WTC11 (cell line): ENCODE data around the gene YDJC. TPM values are rescaled to one million over a fixed set of nuclear protein-coding genes. Genes with fewer than 3 reads are reported as not detected.

Experiments used
- ATAC-seq: fragments of 200-7000 bp; cut with Tn5 transposase; 2 replicates; pipeline ENCODE4 v1.10.0; 2021; ENCODE audit warnings: mild to moderate bottlenecking, moderate library complexity
- CTCF ChIA-PET: fragments of 300-600 bp; sonication (Branson Sonifier 250); formaldehyde crosslinking; loops from one replicate; lab custom pipeline; 2021; ENCODE audit warnings: antibody characterized with exemption; lab: Charles Lee
- POLR2A ChIA-PET: fragments of 350-600 bp; sonication (Branson Sonifier 250); formaldehyde crosslinking; loops from one replicate; lab custom pipeline; 2021; ENCODE audit warnings: antibody characterized with exemption; lab: Charles Lee
- DNase-seq: peaks from one replicate; pipeline ENCODE4 v3.0.0; 2021; ENCODE audit warnings: low spot score
- H3K27ac Mint-ChIP-seq: 2 replicates; pipeline ENCODE4 v1.8.0; 2021; ENCODE audit warnings: mixed read lengths
- H3K27me3 Mint-ChIP-seq: 2 replicates; pipeline ENCODE4 v1.8.0; 2021; ENCODE audit warnings: low read depth, mild to moderate bottlenecking, moderate library complexity, mixed read lengths
- H3K36me3 Mint-ChIP-seq: 2 replicates; pipeline ENCODE4 v1.8.0; 2021; ENCODE audit warnings: mixed read lengths
- H3K4me1 Mint-ChIP-seq: 2 replicates; pipeline ENCODE4 v1.8.0; 2022; ENCODE audit warnings: mixed read lengths
- H3K4me3 Mint-ChIP-seq: 2 replicates; pipeline ENCODE4 v1.8.0; 2021; ENCODE audit warnings: mild to moderate bottlenecking, moderate library complexity, mixed read lengths
- H3K9me3 Mint-ChIP-seq: 2 replicates; pipeline ENCODE4 v1.8.0; 2021; ENCODE audit warnings: mixed read lengths
- ATF2 ChIP-seq: sonication (generic); formaldehyde crosslinking; IDR thresholded peaks from 2 replicates; pipeline ENCODE4 v1.8.1; 2022; ENCODE audit warnings: low read depth, missing genetic modification reagents, borderline replicate concordance
- CDX4 ChIP-seq: fragments of 250-450 bp; sonication (Bioruptor Pico); IDR thresholded peaks from 2 replicates; pipeline ENCODE4 v1.9.0; 2021; ENCODE audit warnings: moderate library complexity, mild to moderate bottlenecking, inconsistent platforms, borderline replicate concordance
- FOXP1 ChIP-seq: sonication (generic); formaldehyde crosslinking; IDR thresholded peaks from 2 replicates; pipeline ENCODE4 v1.8.0; 2022; ENCODE audit warnings: missing genetic modification reagents, mild to moderate bottlenecking, moderate library complexity, borderline replicate concordance
- MYBL2 ChIP-seq: sonication (generic); formaldehyde crosslinking; IDR thresholded peaks from 2 replicates; pipeline ENCODE4 v1.8.1; 2023; ENCODE audit warnings: mild to moderate bottlenecking, moderate library complexity, missing genetic modification reagents
- NFYB ChIP-seq: sonication (generic); formaldehyde crosslinking; conservative IDR thresholded peaks from 2 replicates; pipeline ENCODE4 v1.8.0; 2022; ENCODE audit warnings: low read depth, missing genetic modification reagents
- RORB ChIP-seq: fragments of 250-450 bp; sonication (Bioruptor Pico); IDR thresholded peaks from 2 replicates; pipeline ENCODE4 v1.9.0; 2021; ENCODE audit warnings: mild to moderate bottlenecking
- SP1 ChIP-seq: sonication (generic); formaldehyde crosslinking; conservative IDR thresholded peaks from 2 replicates; pipeline ENCODE4 v1.8.1; 2022; ENCODE audit warnings: missing genetic modification reagents
- TCF7 ChIP-seq: sonication (generic); formaldehyde crosslinking; IDR thresholded peaks from 2 replicates; pipeline ENCODE4 v1.8.0; 2022; ENCODE audit warnings: mild to moderate bottlenecking, low read depth, missing genetic modification reagents, moderate library complexity
- TEAD1 ChIP-seq: sonication (generic); formaldehyde crosslinking; IDR thresholded peaks from 2 replicates; pipeline ENCODE4 v1.8.0; 2022; ENCODE audit warnings: mild to moderate bottlenecking, missing genetic modification reagents
- ZBTB21 ChIP-seq: sonication (generic); formaldehyde crosslinking; IDR thresholded peaks from 2 replicates; pipeline ENCODE4 v1.8.1; 2023; ENCODE audit warnings: mild to moderate bottlenecking, missing genetic modification reagents, borderline replicate concordance
- ZNF232 ChIP-seq: sonication (generic); formaldehyde crosslinking; IDR thresholded peaks from 2 replicates; pipeline ENCODE4 v1.8.0; 2022; ENCODE audit warnings: mild to moderate bottlenecking, missing genetic modification reagents
- ZNF423 ChIP-seq: fragments of 250-450 bp; sonication (Bioruptor Pico); IDR thresholded peaks from 2 replicates; pipeline ENCODE4 v2.1.2; 2022; ENCODE audit warnings: mild to moderate bottlenecking, moderate library complexity
- ZNF425 ChIP-seq: fragments of 250-450 bp; sonication (Bioruptor Pico); conservative IDR thresholded peaks from 2 replicates; pipeline ENCODE4 v1.9.0; 2021; ENCODE audit warnings: mild to moderate bottlenecking
- total RNA-seq: library from RNA; stranded (reverse); gene quantifications from 3 replicates; pipeline ENCODE4 v1.2.3, GENCODE V29; 2021
- TF ChIP-seq, protein P1 (sequence below): sonication (generic); formaldehyde crosslinking; IDR thresholded peaks from 2 replicates; pipeline ENCODE4 v1.8.0; 2022; ENCODE audit warnings: missing genetic modification reagents
- TF ChIP-seq, protein P2 (sequence below): sonication (generic); formaldehyde crosslinking; IDR thresholded peaks from 2 replicates; pipeline ENCODE4 v1.8.0; 2022; ENCODE audit warnings: mild to moderate bottlenecking, missing genetic modification reagents

Gene YDJC
- total RNA-seq, 1 experiment from 2014 or later: 39.8 TPM

DNA sequence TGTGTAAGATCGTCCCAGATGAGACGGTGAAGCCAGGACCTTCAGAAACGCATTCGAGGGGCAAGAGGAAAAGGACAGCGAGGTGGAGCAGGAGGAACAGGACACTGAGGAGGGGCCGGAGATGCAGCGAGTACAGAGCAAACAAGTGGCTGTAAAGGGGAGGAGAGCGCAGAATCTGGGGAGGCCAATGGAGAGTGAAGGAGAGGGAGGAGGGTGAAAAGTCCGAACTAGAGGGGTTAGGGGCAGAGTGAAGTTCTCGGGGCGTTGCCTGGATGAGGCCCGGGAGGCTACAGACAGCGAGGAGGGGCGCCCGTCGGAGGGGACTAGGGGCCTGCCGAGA, 27.2 kb upstream of the YDJC start:
- Mint-ChIP-seq H3K4me1 (peaks cover 21% of the 10 kb centered on the region), H3K27ac (peak overlapping the region; percentile 75), H3K9me3 (peaks cover 2% of the 10 kb centered on the region; the same call in 1 of the 2 replicates)
- TF ChIP-seq, protein P1, sequence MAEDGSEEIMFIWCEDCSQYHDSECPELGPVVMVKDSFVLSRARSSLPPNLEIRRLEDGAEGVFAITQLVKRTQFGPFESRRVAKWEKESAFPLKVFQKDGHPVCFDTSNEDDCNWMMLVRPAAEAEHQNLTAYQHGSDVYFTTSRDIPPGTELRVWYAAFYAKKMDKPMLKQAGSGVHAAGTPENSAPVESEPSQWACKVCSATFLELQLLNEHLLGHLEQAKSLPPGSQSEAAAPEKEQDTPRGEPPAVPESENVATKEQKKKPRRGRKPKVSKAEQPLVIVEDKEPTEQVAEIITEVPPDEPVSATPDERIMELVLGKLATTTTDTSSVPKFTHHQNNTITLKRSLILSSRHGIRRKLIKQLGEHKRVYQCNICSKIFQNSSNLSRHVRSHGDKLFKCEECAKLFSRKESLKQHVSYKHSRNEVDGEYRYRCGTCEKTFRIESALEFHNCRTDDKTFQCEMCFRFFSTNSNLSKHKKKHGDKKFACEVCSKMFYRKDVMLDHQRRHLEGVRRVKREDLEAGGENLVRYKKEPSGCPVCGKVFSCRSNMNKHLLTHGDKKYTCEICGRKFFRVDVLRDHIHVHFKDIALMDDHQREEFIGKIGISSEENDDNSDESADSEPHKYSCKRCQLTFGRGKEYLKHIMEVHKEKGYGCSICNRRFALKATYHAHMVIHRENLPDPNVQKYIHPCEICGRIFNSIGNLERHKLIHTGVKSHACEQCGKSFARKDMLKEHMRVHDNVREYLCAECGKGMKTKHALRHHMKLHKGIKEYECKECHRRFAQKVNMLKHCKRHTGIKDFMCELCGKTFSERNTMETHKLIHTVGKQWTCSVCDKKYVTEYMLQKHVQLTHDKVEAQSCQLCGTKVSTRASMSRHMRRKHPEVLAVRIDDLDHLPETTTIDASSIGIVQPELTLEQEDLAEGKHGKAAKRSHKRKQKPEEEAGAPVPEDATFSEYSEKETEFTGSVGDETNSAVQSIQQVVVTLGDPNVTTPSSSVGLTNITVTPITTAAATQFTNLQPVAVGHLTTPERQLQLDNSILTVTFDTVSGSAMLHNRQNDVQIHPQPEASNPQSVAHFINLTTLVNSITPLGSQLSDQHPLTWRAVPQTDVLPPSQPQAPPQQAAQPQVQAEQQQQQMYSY (CRISPR knock-in tag): no peak
- no peak for TF ChIP-seq ZNF425 (CRISPR knock-in tag)
- TF ChIP-seq CDX4 (CRISPR knock-in tag): no peak
- TF ChIP-seq ATF2 (CRISPR knock-in tag): no peak
- TF ChIP-seq, all 79 proteins: peak for 0
- ATAC-seq: peak; percentile 57
- H3K27me3 Mint-ChIP-seq: peaks cover 10% of the 10 kb centered on the region
- CTCF ChIA-PET: interaction anchor here (0.8 to 2.2 kb wide), 5 partner anchors 9 to 79 kb away, joined by 3 to 10 read pairs (median 3); partner anchors contain the start of gene PPIL2
- peak overlapping the region; percentile 62 for H3K4me3 Mint-ChIP-seq
- POLR2A ChIA-PET: no interaction called here
- peaks cover 13% of the 10 kb centered on the region for H3K36me3 Mint-ChIP-seq
- no peak for DNase-seq

DNA sequence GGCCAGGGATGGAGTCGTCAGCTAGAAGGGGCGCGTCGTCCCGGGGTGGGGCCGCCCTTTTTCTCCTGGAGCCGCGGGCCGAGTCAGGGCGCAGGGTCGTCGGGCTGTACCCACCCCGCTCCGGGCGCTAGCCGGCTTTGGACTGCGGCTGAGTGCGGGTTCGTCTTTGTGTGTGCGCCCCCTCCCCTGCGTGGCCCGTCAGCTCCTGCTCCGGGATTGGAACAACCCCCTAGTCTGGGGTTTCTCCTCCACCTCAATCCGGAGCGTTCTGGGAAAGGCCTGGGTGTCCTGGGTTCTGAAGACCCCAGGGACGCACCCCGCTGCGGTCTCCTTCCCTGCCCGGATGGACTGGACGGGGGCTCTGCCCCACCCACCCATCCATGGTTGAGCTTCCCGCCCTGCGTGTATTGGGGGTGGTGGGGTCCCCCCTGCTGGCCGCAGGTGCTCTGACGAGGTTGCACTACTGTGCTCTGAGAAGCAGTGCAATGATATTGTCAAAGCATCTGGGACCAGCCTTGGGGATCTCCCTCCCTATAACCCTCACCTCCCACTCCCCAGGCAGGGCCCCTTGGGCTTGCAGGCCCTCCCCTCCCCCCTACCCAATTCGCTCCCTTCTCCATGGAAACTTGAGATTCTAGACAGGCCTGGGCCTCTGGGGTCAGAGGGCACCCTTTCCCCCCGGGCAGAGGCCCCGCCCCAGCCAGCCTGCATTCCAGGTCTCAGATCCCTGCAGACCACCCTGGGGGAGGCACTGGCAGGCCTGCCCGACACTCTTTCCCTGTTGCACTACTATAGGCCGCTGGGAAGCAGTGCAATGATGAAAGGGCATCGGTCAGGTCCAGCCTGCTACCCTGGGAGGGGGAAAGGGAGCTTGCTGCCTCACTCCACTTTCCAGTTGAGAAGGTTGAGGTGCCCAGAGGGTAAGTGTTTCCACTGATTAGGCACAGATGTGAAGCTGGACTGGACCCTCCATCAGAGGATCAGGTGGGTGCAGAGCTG, 23.0 kb upstream of the YDJC start:
- DNase-seq: peak; percentile 60
- ChIA-PET CTCF (interaction anchor here (1.0 to 4.3 kb wide), 3 partner anchors 10 to 24 kb away, joined by 5 to 40 read pairs (median 5); partner anchors contain the start of genes PPIL2, SDF2L1 and YDJC), POLR2A (interaction anchor here (0.6 to 2.6 kb wide), 3 partner anchors 11 to 73 kb away, joined by 3 to 11 read pairs (median 3); partner anchors contain the start of gene SDF2L1)
- H3K36me3 Mint-ChIP-seq: peaks cover 20% of the 10 kb centered on the region
- peak overlapping the region; percentile 92 for H3K4me3 Mint-ChIP-seq
- ATAC-seq: peak; percentile 1
- H3K4me1 Mint-ChIP-seq: peaks cover 29% of the 10 kb centered on the region
- H3K27me3 Mint-ChIP-seq: no peaks in the 10 kb centered on the region
- H3K9me3 Mint-ChIP-seq: no peaks in the 10 kb centered on the region
- 0 out of 2 replicates have a peak, but pooled peaks have one; percentile 1 for TF ChIP-seq TCF7 (CRISPR knock-in tag)
- TF ChIP-seq RORB (CRISPR knock-in tag): no peak
- TF ChIP-seq MYBL2 (CRISPR knock-in tag): 0 out of 2 replicates have a peak, but pooled peaks have one; percentile 5
- TF ChIP-seq TEAD1 (CRISPR knock-in tag): peak; percentile 30; the same call in 1 of the 2 replicates
- peak overlapping the region; percentile 23; the same call in 1 of the 2 replicates for H3K27ac Mint-ChIP-seq

- DNase-seq: peak; percentile 95
- POLR2A ChIA-PET: interaction anchor here (0.9 to 2.6 kb wide), 2 partner anchors 10 to 46 kb away, joined by 3 to 11 read pairs; partner anchors contain the start of gene SDF2L1
- CTCF ChIA-PET: interaction anchor here (1.0 to 4.3 kb wide), 6 partner anchors 10 to 287 kb away, joined by 3 to 40 read pairs (median 4); partner anchors contain the start of genes PPIL2, SDF2L1 and YDJC
- peak overlapping the region; percentile 92 for H3K4me3 Mint-ChIP-seq
- peak; percentile 90 for ATAC-seq
- peaks cover 23% of the 10 kb centered on the region for H3K36me3 Mint-ChIP-seq
- no peaks in the 10 kb centered on the region for H3K9me3 Mint-ChIP-seq
- H3K4me1 Mint-ChIP-seq: peaks cover 29% of the 10 kb centered on the region
- H3K27ac Mint-ChIP-seq: no peak overlapping the region
- no peaks in the 10 kb centered on the region for H3K27me3 Mint-ChIP-seq
- TF ChIP-seq ZBTB21 (CRISPR knock-in tag) (no peak), ZNF423 (no peak), SP1 (CRISPR knock-in tag) (peak; percentile 60; the same call in 1 of the 2 replicates), ZNF232 (peak; percentile 82; the same call in 1 of the 2 replicates), FOXP1 (peak; percentile 64; the same call in 1 of the 2 replicates), NFYB (CRISPR knock-in tag) (peak; percentile 75)
- TF ChIP-seq, protein P2, sequence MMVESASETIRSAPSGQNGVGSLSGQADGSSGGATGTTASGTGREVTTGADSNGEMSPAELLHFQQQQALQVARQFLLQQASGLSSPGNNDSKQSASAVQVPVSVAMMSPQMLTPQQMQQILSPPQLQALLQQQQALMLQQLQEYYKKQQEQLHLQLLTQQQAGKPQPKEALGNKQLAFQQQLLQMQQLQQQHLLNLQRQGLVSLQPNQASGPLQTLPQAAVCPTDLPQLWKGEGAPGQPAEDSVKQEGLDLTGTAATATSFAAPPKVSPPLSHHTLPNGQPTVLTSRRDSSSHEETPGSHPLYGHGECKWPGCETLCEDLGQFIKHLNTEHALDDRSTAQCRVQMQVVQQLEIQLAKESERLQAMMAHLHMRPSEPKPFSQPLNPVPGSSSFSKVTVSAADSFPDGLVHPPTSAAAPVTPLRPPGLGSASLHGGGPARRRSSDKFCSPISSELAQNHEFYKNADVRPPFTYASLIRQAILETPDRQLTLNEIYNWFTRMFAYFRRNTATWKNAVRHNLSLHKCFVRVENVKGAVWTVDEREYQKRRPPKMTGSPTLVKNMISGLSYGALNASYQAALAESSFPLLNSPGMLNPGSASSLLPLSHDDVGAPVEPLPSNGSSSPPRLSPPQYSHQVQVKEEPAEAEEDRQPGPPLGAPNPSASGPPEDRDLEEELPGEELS: no peak
These were observed 22.3 kb upstream of the YDJC start for GRCh38 chr22:21652010-21652546.
